Cardiac septum (tissue), 1 donor: ENCODE measurements around the gene SLC38A11. TPM values are rescaled to one million over a fixed set of nuclear protein-coding genes. Genes with fewer than 3 reads are reported as not detected.

Experiments
- DNase-seq: peaks from one replicate; pipeline ENCODE4 v3.0.0-alpha.2; 2020; ENCODE audit warnings: low spot score
- intact Hi-C: fragments of 100-400 bp; cut with DNase I; formaldehyde crosslinking; loops from one replicate; pipeline ENCODE4 v1.14.0; 2022
- total RNA-seq: library from RNA; stranded (reverse); fragmentation: NEBNext Ultra II Directional; extraction: Animal tissue kit (Norgen Biotek cat#: 25700); gene quantifications from one replicate; pipeline ENCODE4 v1.2.1, GENCODE V29; 2021
- donor health status: DM: no; HTN: no; CAD: no.

Gene SLC38A11
- total RNA-seq, 1 donor from 2014 or later = 0.51 TPM

GRCh38 chr2:164928101-164928673 is 27.1 kb downstream of the SLC38A11 start:
- intact Hi-C loops = no loop called here
- no peak for DNase-seq

GRCh38 chr2:164922134-164922533 is 33.2 kb downstream of the SLC38A11 start:
- no peak for DNase-seq
- intact Hi-C loops = no loop called here

- no peak for DNase-seq
- intact Hi-C loops = no loop called here
Observed at GRCh38 chr2:164920430-164920829, 34.9 kb downstream of the SLC38A11 start.

DNA sequence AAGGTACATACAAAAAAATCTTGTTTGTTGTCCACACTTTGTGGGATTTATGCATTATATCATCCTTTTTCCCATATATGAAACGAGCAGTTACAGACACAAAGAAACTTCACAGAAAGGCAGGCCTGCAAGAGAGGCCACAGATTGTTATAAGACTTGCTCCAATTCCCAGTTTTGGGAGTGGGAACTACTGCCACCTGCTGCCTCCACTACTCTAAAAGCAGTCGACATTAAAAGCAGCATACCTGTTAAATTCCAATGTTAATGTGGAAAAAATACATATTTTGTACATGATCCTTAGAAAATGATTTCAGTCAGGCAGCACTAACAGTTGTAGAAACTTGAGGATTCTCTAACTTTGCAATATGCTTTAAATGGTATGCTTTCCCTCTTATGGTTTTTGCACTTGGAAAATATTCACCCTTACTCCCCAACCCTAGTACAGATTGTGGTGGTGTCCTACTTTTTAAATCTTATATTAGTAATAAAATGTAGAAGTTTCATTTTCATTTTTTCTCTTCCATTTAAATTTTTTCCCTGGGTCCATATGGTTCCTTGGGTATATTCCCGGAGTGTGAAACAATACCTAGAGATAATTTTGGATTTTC is 37.9 kb downstream of the SLC38A11 start:
- intact Hi-C loops = loop anchor here (2.0 kb wide), 1 partner anchor 181 kb away; no protein-coding TSS in a partner anchor
- no peak for DNase-seq

- intact Hi-C loops = loop anchor here (2.0 kb wide), 1 partner anchor 75 kb away; the partner anchor contains the start of gene COBLL1
- DNase-seq = no peak
Observed at GRCh38 chr2:164915566-164915965, 39.8 kb downstream of the SLC38A11 start.

DNA sequence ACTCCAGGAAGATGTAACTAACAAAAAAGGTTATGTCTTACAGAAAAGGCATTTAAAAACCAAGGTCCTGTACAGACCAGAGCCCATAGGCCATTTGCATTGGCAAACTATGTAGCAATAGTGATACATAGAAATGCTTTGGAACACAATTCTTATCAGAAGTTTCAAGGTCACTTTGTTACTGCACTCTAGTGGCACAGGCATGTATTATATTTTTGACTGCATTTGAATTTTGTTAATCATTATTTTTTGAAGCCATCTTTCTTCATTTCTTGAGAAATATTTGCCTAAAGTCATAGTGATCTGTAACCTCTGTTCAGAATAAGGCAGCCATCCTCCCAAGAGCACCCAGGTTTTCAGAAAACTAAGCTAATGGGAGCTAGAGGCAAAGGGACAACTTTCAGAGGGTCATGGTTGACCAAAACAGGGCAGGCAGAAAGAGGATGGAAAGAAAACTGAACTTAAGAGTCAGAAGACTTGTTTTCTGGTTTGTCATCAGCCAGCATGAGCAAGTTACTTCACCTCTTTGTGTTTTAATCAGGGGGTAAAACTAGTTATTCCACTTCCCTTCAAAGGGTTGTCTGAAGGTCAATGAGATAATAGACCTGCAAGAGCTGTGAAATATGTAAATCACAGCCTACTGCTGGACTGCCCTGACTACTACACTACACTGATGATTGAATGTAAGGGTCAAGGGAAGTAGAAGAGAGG is 41.5 kb downstream of the SLC38A11 start:
- intact Hi-C loops = loop anchor here (2.0 kb wide), 1 partner anchor 73 kb away; the partner anchor contains the start of gene COBLL1
- no peak for DNase-seq

GRCh38 chr2:164913011-164913410 is 42.3 kb downstream of the SLC38A11 start:
- intact Hi-C loops = no loop called here
- no peak for DNase-seq

DNA sequence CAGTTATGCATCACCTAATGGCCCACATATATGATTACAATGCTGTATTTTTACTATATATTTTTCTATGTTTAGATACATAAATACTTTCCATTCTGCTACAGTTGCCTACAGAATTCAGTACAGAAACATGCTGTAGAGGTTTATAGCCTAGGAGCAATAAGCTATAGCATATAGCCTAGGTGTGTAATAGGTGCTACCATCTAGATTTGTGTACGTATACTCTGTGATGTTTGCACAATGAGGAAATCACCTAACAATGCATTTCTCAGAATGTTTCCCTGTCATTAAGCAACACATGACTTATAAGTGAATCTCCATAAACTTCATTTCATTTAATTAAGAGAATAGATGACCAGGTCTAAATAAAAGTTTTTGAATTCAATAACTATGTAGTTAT is 43.5 kb downstream of the SLC38A11 start:
- intact Hi-C loops = no loop called here
- DNase-seq = no peak

- intact Hi-C loops = no loop called here
Observed at GRCh38 chr2:164910101-164910899, 45.0 kb downstream of the SLC38A11 start.

GRCh38 chr2:164906947-164907346 is 48.4 kb downstream of the SLC38A11 start:
- intact Hi-C loops = no loop called here
- DNase-seq = no peak

More at GRCh38 chr2:164910101-164910899, 45.0 kb downstream of the SLC38A11 start:
- no peak for DNase-seq

- no peak for DNase-seq
- intact Hi-C loops = no loop called here
Observed at GRCh38 chr2:164905307-164905706, 50.0 kb downstream of the SLC38A11 start.

DNA sequence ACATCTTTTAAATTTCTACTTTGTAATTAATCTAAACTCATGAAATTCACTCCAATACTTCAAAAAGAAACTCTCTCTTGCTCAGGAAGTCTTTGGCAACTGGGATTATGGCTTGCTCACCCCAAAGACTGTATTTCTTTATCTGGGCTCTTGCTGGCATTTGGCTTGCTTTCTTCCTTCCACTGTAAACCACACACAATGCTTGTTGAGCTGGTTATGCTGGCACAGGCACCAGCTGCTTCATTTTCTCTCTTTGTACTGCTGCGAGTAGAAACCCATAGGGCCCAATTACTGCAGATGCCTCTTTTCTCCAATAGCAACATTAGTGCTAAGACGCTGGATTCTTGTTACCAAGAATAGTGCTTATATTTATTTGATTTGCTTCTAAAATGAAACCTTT is 51.4 kb downstream of the SLC38A11 start:
- DNase-seq = no peak
- intact Hi-C loops = no loop called here

- intact Hi-C loops = no loop called here
- no peak for DNase-seq
Observed at GRCh38 chr2:164903204-164903603, 52.1 kb downstream of the SLC38A11 start.

GRCh38 chr2:164899121-164899520 is 56.2 kb downstream of the SLC38A11 start:
- intact Hi-C loops = no loop called here
- DNase-seq = no peak

DNA sequence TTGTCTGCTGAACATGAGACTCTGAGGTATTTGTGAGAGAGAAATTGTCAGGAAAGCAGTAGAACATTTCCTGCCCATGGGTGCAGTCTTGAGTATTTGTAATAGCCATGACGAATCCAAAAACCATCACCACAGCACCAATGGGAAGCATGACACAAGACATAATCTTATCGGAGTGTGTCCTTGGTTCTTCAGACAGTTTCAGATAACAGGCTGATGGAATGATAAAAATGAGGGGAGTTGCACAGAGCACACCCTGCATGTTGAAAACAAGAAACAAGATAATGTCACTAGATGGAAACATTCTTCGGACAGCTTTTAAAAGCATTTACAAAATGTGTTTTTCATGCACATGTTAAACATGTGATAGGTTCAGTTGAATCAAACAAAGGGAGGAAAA is 56.9 kb downstream of the SLC38A11 start:
- DNase-seq = no peak
- intact Hi-C loops = no loop called here

DNA sequence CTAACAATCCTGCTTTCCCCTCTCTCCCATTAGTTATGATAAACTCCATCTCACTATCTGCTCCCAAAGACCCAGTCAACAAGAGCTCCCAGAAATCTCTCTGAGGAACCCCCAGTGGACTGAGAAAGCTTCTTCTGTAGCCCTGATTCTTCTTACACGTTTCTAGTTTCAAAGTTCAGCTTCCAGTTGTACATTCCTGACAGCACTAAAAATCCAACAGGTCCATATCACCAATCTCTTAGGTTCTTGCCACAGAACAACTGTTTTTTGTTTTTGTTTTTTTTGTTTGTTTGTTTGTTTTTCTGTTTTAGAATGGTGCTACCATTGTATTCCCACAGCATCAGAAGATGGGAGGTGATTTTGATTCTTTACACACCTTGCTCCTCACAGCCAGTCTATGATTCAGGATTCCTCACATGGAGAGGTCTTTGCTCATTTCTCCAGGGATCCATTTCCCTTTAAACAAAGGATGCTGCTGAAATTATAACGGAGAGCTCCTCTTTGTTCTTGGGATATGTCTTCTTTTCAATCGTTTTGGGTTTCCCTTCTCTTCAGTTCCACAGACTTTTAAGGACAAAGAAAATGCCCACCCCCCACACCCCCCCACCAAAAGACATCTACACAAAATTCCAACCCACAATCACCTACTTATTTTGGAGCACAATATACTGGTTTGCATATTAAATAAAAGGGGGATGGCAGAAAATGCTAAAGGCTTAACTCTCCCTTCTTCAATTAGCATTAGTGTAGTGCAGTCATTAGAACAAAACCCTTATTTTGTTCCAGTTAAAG is 57.7 kb downstream of the SLC38A11 start:
- intact Hi-C loops = no loop called here
- DNase-seq = no peak

DNA sequence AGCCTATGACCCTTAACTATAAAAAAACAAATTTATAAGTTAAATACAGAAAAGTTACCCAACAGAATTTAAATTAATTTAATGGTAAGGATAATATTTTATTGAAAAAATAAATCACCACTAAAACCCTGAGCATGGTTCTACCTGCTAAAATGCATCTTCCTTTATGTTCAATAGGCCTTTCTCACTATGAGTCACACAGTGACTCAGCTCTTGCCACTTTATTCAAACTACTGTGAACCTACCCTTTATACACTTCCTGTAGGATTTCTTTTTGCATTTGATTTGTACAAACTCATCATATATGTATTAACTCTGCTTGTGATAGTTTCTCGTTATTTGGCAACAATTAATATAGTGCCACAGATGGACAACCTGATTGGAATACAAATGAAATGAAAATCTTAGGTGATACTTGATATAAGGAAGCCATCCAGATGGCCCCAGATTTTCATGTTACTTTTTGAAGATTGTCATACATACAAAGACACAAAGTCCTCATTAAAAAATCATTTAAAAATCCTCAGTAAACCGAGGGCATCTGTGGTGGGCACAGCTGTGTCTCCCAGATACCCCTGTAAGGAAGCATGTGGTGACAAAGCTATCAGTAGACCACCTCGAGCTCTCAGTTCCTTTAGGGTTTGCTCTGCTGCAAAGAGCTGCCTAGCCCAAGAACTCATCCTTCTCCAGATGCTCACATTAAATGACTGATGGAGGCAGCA is 58.5 kb downstream of the SLC38A11 start:
- no peak for DNase-seq
- intact Hi-C loops = no loop called here

DNA sequence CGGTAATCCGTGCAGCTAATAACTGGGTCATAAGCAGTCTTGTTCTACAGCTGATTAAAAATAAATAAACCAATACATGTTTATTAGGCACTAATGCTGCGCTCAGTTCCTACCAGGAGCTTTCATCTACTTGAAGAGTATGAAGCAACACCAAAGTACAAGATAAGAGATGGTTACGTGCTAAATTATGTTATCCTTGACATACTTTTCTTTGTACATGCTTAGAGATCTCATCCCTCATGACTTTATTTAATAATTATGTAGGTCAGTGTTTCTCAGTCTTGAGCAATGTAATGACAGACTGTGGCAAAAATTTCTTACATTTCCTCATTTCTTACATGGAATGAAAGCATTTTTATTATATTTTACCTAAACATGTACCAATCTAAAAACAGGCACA is 59.1 kb downstream of the SLC38A11 start:
- intact Hi-C loops = no loop called here
- no peak for DNase-seq

GRCh38 chr2:164891460-164891859 is 63.9 kb downstream of the SLC38A11 start:
- intact Hi-C loops = no loop called here
- no peak for DNase-seq
